ENCODE measurements around the gene CREB3L2. TPM values are rescaled to one million over a fixed set of nuclear protein-coding genes. Genes with fewer than 3 reads are reported as not detected.

The CREB3L2 gene
- total and polyA plus RNA-seq, 10 of the 15 experiments (the other 5 are each of a cell fraction or from before 2014, with no cell fraction given) = 6.4 to 67.1 (median 26.2) TPM

GRCh38 chr7:137890449-137890921 lies 111.4 kb downstream of the CREB3L2 start (continued):
- TF ChIP-seq BCLAF1 (IDR thresholded peaks at IDR 0.05) (no peak), EZH2 (IDR thresholded peaks at IDR 0.05; ENCODE audit: borderline replicate concordance, control insufficient read depth, low read depth, low read length) (no peak), SUZ12 (IDR thresholded peaks at IDR 0.05; ENCODE audit: unreplicated experiment) (no peak), RB1 (IDR thresholded peaks at IDR 0.05; ENCODE audit: borderline replicate concordance) (no peak), ZBED1 (IDR thresholded peaks at IDR 0.05; ENCODE audit: borderline replicate concordance) (no peak), TCF7 (IDR thresholded peaks at IDR 0.05; ENCODE audit: borderline replicate concordance) (peak; percentile 78), ZNF622 (IDR thresholded peaks at IDR 0.05) (no peak), POLR2A (IDR thresholded peaks at IDR 0.05; ENCODE audit: low read depth, low read length) (no peak), EGR1 (IDR thresholded peaks at IDR 0.05; ENCODE audit: borderline replicate concordance in 1 of 2, low read depth in 2 of 2, low read length in 2 of 2) (no peak), NR2F1 (conservative IDR thresholded peaks at IDR 0.05) (no peak), RUNX3 (IDR thresholded peaks at IDR 0.05; ENCODE audit: low read length) (peak; percentile 74), CTCF (IDR thresholded peaks at IDR 0.05 in 2 of 3, conservative IDR thresholded peaks at IDR 0.05 in 1 of 3; ENCODE audit: control insufficient read depth in 2 of 3, extremely low read depth in 1 of 3, insufficient read depth in 1 of 3, low read depth in 3 of 3, low read length in 3 of 3) (no peak), E2F8 (IDR thresholded peaks at IDR 0.05; ENCODE audit: low read depth, partially characterized antibody) (no peak), GATAD2B (conservative IDR thresholded peaks at IDR 0.05; ENCODE audit: low read depth) (no peak), LARP7 (IDR thresholded peaks at IDR 0.05) (no peak), ZNF687 (IDR thresholded peaks at IDR 0.05) (no peak), SIN3A (IDR thresholded peaks at IDR 0.05; ENCODE audit: low read depth, low read length) (no peak), JUNB (IDR thresholded peaks at IDR 0.05) (peak; percentile 84), CREB1 (IDR thresholded peaks at IDR 0.05; ENCODE audit: low read depth) (peak; percentile 95), FOXM1 (IDR thresholded peaks at IDR 0.05; ENCODE audit: low read depth, low read length) (peak; percentile 66; the same call in 1 of the 2 replicates), WRNIP1 (IDR thresholded peaks at IDR 0.05; ENCODE audit: borderline replicate concordance, low read depth, low read length) (no peak)

Data from GM12878 (cell line).